MG63 (cell line): ENCODE results near the gene CCDC74B. TPM values are rescaled to one million over a fixed set of nuclear protein-coding genes. Genes with fewer than 3 reads are reported as not detected.
"Not testable (repeated sequence)": the region's sequence is repeated elsewhere in the genome, so short reads cannot be mapped to it uniquely, and the experiment has no call there.

Source experiments
- DNase-seq: peaks from one replicate; pipeline ENCODE4 v3.0.0-alpha.2; 2020
- H3K27me3 ChIP-seq: fragments of 250-450 bp; sonication (Bioruptor Pico); 2 replicates; pipeline ENCODE4 v1.5.1; 2020; ENCODE audit warnings: mild to moderate bottlenecking, moderate library complexity
- H3K36me3 ChIP-seq: fragments of 250-450 bp; sonication (Bioruptor Pico); 2 replicates; pipeline ENCODE4 v1.5.1; 2020; ENCODE audit warnings: mild to moderate bottlenecking, moderate library complexity
- H3K4me3 ChIP-seq: fragments of 250-450 bp; sonication (Bioruptor Pico); 2 replicates; pipeline ENCODE4 v1.5.1; 2020; ENCODE audit warnings: mild to moderate bottlenecking, moderate library complexity
- H3K9me3 ChIP-seq: fragments of 250-450 bp; sonication (Bioruptor Pico); 2 replicates; pipeline ENCODE4 v1.5.1; 2020; ENCODE audit warnings: mild to moderate bottlenecking, moderate library complexity
- total RNA-seq: library from RNA; depleted of rRNA; stranded (reverse); fragments of >200 nt; shearing (Covaris generic); gene quantifications from 2 replicates; pipeline ENCODE4 v1.2.3, GENCODE V29; 2014; ENCODE audit warnings: low replicate concordance; rRNA removed

Gene CCDC74B
- total RNA-seq, 1 experiment from 2014 or later, result 3.9 TPM

DNA sequence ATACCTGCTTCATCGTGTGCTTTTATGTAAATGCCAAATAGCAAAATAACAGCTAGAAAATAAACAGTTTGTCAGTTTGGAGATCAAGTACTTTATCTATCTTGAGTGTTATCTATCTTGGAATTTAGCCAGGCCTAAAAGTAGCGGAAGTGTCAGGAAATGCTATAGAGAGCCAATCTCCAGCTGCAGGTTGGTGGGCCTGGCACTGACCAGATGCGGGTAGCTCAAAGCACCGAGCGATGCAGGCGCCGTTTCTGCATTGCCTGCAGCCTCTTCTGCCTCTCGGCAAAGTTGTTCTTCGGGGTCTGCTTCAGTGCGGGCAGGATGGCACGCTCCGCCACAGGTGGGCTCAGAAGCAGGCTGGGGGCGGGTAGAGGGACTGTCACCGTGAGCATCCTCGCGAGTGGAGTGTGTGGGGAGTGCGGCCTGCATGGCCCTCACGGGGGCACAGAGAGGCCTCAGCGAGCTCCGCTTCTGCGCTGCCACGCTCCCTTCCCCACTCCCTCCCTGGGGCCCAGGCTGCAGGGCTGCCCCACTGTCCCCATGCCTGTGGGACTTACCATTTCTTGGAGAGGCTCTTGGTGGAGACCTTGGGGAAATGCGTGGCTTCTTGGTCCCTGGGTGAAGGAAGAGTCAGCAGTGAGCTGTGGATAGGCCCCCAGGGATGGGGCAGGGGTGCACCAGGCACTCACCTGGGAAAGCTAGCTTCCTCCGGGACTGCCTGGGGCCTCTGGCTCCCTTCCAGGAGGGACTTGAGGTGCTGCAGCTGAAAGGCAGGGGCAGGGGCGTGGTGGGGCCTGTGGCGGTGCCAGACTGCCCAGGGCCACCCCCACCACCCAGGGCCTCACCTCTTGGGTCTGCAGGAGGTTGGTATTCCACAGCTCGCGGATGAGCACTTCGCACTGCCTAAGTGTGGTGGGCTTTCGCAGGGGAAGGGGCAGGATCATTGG is 5.3 kb downstream of the CCDC74B start:
- DNase-seq, H3K36me3 ChIP-seq, H3K9me3 ChIP-seq, H3K4me3 ChIP-seq, H3K27me3 ChIP-seq: not testable (repeated sequence)

DNA sequence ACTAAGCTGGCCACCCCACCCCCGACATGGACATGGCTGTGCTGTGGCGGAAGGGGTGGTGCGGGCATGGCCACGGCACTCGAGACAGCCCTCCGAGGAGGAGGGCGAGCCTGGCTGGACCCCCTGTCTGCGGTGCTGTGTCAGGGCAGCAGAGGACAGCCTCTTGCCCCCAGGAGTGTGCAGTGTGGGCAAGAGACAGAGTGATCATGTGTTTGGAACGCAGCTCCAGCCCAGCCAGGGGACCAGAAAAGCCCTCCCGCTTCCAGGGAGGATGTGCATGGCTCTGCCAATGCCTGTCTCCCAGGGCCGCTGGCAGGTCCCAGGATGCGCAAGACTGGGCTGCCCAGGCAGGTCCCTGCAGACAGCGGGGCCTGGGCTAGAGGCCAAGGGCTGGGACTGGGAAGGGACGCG is 6.1 kb downstream of the CCDC74B start:
- DNase-seq, H3K36me3 ChIP-seq, H3K27me3 ChIP-seq, H3K4me3 ChIP-seq, H3K9me3 ChIP-seq: not testable (repeated sequence)

GRCh38 chr2:130138326-130138725 is 6.6 kb downstream of the CCDC74B start:
- not testable (repeated sequence) for H3K4me3 ChIP-seq, H3K27me3 ChIP-seq, H3K36me3 ChIP-seq, DNase-seq, H3K9me3 ChIP-seq

- not testable (repeated sequence) for H3K27me3 ChIP-seq, DNase-seq, H3K36me3 ChIP-seq, H3K4me3 ChIP-seq, H3K9me3 ChIP-seq
These were observed 7.8 kb downstream of the CCDC74B start for GRCh38 chr2:130137118-130137517.

DNA sequence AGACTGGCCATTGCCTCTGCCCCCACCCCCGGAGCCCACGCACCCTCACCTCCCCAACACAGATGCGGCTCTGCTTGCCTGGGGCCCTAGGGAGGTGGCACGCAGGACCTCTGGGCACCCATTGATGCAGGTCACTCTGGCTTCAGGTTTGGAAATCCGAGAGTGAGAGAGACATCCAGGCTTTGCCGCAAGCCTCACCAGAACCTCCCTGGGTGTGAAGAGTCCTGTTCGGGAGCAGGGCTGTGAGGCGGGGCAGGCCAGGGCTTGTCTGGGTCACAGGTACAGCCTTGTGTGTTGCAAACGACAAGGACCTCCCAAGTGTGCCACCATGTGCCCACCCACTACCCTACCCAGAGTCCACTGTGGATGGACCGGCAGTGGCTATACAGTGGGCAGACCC is 8.4 kb downstream of the CCDC74B start:
- not testable (repeated sequence) for H3K4me3 ChIP-seq, H3K9me3 ChIP-seq, DNase-seq, H3K27me3 ChIP-seq, H3K36me3 ChIP-seq

DNA sequence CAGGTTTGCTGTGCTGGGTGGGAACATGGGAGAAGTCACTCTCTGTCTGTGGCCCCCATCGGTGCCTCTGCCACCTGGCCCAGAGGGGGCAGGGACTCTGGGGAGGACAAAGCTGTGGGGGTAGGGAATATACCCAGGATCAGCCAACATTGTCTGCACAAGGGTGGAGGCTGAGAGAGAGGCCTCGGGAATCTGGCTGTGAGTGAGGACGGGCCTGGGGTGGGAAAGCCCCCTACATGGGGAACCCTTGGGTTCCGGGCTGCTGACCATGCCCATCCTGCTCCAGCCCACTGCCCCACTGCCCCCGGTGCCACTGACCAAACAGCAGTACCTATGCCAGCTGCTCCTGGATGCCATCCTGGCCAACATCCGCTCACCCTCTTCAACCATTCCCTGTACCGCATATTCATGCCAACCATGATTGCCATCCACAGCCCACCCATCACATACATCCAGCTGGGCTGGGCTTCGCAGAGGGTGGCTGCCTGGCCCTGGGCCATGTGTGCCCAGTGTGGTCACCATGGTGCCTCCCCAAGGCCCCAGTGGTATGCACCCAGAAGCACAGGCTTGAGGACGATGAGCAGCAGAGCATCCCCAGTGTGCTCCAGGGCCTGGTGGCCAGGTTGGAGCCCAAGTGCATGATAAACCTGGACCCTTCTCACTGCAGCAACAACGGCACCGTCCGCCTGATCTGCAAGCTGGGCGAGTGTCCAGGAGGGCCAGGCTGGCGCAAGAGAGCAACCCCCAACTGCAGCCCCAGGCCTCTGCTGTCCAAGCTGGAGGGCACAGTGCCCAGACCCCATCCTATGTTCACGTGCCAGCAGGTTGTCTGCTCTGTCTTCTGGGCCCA is 9.0 kb downstream of the CCDC74B start:
- no peak for DNase-seq

GRCh38 chr2:130129120-130129829 is 15.6 kb downstream of the CCDC74B start, which contains the start of gene POTEF:
POTEF (minus strand) TSS chr2:130129222; CDS start chr2:130120515, 8,707 bp downstream.
- H3K9me3 ChIP-seq, H3K4me3 ChIP-seq, H3K36me3 ChIP-seq, DNase-seq, H3K27me3 ChIP-seq: not testable (repeated sequence)

More for the DNA sequence above, 9.0 kb downstream of the CCDC74B start:
- Histone ChIP-seq H3K36me3 (no peaks in the 10 kb centered on the region), H3K9me3 (no peaks in the 10 kb centered on the region), H3K27me3 (no peaks in the 10 kb centered on the region), H3K4me3 (no peak overlapping the region)

DNA sequence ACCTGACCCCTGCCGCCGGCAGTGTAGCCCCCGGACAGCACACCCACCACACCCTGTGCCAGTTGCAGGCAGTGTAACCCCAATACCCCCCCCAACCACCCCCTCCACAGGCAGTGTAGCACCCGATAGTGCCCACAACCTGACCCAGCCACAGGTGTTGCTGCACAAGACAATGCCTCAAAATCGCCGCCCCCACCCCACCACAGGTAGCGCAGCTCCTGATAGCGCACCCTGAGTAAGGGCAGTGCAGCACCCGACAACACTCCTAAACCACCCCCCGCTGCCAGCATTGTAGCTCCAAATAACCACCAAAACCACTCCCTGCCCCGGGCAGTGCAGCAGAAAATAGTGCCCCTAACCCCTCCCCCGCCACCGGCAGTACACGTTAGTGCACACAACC is 16.4 kb downstream of the CCDC74B start:
- not testable (repeated sequence) for H3K27me3 ChIP-seq, DNase-seq, H3K36me3 ChIP-seq, H3K4me3 ChIP-seq, H3K9me3 ChIP-seq

GRCh38 chr2:130127726-130128125 is 17.2 kb downstream of the CCDC74B start:
- not testable (repeated sequence) for H3K9me3 ChIP-seq, H3K36me3 ChIP-seq, DNase-seq, H3K27me3 ChIP-seq, H3K4me3 ChIP-seq

DNA sequence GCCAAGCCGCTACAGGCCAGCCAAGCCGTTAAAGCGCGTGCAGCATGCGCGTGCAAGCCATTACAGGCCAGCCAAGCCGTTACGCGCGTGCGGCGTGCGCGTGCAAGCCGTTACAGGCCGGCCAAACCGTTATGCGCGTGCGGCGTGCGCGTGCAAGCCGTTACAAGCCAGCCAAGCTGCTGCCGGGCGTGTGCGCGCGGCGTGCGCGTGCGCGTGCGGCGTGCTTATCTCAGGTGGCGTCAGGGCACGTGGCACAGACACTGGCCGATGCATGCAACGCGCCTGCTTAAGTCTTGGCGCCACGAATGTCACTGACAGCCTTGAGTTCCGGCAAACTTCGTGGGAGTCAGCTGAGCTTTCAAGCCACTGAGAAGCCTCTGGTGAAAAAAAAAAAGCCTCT is 24.0 kb downstream of the CCDC74B start:
- peak; percentile 68 for DNase-seq
- not testable (repeated sequence) for H3K9me3 ChIP-seq, H3K27me3 ChIP-seq, H3K36me3 ChIP-seq
- peak overlapping the region; percentile 24 for H3K4me3 ChIP-seq

DNA sequence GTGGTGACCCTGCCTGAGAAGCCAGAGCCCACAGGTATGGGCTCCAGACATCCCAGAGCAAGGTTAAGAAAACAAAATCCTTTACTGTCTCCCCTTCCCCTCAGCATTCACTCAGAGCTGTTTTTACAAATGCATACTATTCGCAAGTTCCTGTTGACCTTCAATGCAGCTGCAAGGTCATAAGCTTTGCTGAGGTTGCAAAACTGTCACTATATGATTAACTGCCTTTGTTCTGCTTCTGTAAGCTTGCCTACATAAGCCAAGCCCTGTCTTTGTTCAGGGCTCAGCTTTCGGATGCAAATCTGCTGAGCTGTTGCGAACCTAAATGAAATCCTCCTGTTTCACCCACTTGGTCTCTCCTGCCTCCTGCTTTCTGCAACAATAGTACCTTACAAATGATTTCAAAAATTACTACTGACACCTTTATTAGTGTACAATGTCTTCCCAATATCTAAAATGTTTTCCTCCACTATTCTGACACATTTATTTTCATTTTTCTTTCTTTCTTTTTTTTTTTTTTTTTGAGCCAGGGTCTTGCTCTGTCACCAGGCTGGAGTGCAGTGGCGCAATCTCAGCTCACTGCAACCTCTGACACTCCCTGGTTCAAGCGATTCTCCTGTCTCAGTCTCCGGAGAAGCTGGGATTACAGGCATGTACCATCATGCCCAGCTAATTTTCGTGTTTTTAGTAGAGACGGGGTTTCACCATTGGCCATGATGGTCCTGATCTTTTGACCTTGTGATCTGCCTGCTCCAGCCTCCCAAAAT is 42.1 kb downstream of the CCDC74B start:
- DNase-seq, H3K27me3 ChIP-seq, H3K4me3 ChIP-seq, H3K9me3 ChIP-seq, H3K36me3 ChIP-seq: not testable (repeated sequence)

Other genes with a start within 250 kb of the CCDC74B start
- not detected in 2 replicates for gene RAB6C, start 165.4 kb downstream of the CCDC74B start, total RNA-seq
- 0.20 and 0.49 TPM in 2 replicates for gene POTEF, start 15.9 kb downstream of the CCDC74B start, total RNA-seq
- 27.8 and 38.7 TPM in 2 replicates for gene SMPD4, start 36.5 kb upstream of the CCDC74B start, total RNA-seq
- gene MZT2B, start 37.1 kb upstream of the CCDC74B start, total RNA-seq, result 203 and 576 TPM in 2 replicates
- not detected in 2 replicates for gene TUBA3E, start 53.3 kb upstream of the CCDC74B start, total RNA-seq
- 115 and 179 TPM in 2 replicates for gene IMP4, start 197.8 kb upstream of the CCDC74B start, total RNA-seq
- gene PTPN18, start 210.9 kb upstream of the CCDC74B start, total RNA-seq, result 8.4 and 66.1 TPM in 2 replicates